ENCODE results near the gene ZNF805. TPM values are rescaled to one million over a fixed set of nuclear protein-coding genes. Genes with fewer than 3 reads are reported as not detected.
"Not testable (repeated sequence)": the region's sequence is repeated elsewhere in the genome, so short reads cannot be mapped to it uniquely, and the experiment has no call there.

The ZNF805 gene
- total RNA-seq (2014; rRNA removed; shearing (Covaris generic)): 10.0 and 11.9 TPM in 2 replicates

DNA sequence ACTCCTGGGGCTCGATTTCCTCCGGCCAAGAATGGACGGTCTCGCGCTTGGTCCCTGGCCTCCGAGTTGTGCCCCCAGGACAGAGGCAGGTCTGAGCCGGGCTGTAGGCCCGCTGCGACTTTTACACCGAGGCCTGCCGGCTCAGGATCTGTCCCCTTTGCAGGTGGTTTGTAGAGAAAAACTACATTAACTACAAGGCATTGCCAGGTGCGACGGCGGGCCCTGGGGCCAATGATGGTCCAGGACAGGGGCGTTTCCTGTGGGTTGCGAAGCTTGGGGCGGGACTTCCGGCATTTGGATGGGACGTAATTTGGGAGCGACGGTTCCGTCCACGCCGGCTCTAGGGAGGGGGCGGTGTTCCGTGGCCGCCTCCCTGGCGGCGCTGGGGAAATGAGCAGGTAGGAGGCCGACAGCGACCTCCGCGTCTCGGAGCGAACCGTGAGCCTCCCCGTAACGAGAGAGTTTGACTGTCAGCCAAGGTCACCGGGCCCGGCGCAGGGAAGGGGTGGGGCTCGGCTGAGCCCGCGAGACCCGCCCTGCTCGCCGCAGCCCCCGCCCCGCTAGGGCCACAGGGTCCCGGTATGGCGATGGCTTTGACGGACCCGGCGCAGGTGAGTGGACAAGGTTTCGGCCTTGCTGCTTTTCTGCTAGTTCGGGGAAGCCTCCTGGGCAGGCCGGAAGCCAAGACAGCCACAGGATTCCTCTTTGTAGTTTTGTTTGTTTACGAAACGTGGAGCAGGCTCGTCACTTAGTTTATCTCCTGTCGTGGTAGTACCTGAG, at the start of gene ZNF805:
Gene ZNF805, plus strand, starts transcription at position 322 of the 780 bp plus-strand sequence. Its CDS starts 260 bp downstream, at position 582.
- peak; percentile 92 for DNase-seq (ENCODE audit: low read depth)

DNA sequence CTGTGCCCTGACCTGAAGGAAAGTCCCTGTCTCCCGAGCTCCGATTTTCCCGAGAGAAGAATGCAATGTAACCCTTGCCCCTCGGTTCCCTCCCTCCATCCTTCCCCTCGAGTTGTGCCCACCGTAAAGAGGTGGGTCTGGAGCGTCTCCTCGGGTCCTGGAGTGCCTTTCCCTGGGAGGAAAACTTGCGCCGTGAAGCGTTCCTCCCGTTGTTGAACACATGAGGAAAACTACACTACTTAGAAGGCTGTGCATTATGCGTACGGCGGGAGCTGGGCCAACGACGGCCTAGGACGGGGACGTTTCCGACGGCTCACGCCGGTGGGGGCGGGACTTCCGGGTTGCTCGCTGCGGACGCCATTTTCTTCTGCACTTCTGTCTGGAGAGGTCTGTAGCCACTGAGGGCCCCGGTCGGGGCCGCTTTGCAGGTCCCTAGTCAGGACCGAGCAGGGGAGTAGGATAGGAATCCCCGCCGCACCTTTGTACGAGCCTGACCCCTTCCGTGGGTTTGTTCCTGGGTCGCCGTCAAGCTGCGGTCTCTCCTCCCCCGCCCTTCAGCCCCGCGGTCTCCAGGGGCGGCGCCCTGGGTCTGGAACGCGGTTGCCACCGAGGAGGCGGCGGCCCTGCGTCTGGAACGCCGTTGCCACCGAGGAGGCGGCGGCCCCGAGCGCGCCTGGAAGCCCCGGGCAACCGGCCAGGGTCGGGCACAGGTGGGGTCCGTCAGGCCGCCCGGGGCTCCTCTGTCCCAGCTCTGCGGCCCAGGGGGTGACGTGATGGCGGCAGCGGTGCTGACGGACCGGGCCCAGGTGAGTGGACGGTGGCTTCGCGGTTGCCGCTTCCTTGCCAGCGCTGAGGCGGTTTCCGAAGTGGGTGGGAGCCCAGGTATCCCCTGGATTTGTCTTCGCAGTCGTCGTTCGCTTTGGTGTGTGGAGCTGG, 49.0 kb upstream of the ZNF805 start, which contains the start of gene ZNF264:
Gene ZNF264, plus strand, starts transcription at position 360 of the 936 bp plus-strand sequence. Its CDS starts 414 bp downstream, at position 774.
- peak; percentile 90 for DNase-seq (ENCODE audit: low read depth)

DNA sequence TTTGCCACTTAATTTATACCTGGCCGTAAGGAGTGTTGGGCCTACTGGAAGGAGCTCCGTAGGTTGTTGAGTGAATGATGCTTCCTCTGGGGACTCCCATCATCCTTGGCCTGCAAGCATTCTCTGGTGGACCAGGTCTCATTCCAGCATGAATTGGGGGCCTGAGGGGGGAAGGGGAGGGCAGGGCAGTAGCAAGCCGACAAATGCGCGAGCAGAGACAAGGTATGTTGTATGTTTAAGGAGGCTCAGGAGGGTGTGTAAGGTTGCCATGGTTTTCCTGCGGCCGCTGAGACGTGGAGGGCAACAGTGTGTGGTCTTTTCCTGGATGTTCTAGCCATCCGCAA, 48.4 kb upstream of the ZNF805 start:
- DNase-seq (ENCODE audit: low read depth): no peak

DNA sequence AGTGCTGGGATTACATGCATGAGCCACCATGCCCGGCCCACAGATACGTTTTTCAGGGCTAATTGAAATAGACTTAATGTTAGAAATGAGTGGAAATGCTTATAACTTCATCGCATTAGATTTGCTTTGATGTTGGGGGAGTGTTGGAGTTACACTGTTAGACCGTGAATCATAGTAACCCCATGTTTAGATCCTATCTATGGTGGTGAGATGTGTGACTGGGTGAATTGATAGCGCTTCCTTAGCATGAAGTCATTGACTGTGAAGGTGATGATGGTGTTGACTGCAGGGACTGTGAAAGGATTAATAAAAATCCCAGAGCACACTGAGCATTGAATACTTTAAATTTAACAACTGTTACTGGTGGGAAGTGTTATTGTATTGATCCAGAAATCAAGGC, 47.4 kb upstream of the ZNF805 start:
- no peak for DNase-seq (ENCODE audit: low read depth)

DNA sequence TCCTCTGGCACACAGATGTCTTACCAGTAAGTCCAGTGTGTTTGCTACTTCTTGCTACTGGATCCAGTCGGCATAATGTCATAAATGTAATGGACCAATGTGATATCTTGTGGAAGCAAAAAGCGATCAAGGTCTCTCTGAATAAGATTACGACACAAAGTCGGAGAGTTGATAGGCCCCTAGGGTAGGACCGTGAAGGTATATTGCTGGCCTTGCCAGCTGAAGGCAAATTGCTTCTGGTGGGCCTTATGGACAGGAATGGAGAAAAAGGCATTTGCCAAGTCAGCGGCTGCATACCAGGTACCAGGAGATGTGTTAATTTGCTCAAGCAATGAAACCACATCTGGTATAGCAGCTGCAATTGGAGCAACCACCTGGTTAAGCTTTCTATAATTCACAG, 42.6 kb upstream of the ZNF805 start:
- DNase-seq (ENCODE audit: low read depth): not testable (repeated sequence)

DNA sequence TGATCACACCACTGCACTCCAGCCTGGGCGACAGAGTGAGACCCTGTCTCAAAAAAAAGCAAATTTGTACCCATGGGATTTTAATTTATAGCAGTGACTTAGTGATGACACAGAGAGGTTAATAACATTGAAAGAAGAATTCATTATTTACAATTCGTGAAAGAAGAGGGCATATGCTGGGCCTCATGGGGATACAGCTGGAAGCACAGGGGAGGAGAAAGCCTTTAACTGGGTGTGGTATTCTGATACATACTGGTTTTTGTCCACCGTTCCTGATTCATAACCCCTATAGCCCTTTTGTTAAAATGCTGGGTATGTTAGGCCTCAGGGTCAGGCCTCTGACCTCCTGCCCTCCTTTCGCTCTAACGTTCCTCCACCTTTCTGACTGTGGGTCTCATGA, 38.3 kb upstream of the ZNF805 start:
- no peak for DNase-seq (ENCODE audit: low read depth)

DNA sequence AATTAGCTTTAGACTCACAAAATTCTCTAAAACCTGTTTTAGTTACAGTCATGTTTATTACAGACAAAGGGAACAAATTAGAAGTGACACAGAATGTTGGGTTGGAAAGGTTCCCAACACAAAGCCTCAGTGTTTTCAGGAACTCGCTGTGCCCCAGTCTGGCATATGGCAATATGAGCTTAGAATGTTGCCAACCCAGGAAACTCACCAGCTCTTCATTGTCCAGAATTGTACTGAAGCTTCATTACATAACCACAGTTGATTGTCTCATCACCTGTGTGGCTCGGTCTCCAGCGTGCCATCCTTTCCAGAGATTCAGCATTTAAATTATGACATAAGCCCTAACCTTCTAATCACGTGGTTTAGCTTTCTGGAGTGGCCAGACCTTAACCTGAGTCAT, 30.1 kb upstream of the ZNF805 start:
- no peak for DNase-seq (ENCODE audit: low read depth)

DNA sequence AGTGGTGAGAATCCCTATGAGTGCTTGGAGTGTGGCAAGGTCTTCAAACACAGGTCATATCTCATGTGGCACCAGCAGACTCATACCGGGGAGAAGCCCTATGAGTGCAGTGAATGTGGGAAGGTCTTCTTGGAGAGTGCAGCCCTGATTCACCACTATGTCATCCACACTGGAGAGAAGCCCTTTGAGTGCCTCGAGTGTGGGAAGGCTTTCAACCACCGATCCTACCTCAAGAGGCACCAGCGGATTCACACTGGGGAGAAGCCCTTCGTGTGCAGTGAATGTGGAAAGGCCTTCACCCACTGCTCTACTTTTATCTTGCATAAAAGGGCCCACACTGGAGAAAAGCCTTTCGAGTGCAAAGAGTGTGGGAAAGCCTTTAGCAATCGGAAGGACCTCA, 28.3 kb upstream of the ZNF805 start:
- DNase-seq (ENCODE audit: low read depth): no peak

DNA sequence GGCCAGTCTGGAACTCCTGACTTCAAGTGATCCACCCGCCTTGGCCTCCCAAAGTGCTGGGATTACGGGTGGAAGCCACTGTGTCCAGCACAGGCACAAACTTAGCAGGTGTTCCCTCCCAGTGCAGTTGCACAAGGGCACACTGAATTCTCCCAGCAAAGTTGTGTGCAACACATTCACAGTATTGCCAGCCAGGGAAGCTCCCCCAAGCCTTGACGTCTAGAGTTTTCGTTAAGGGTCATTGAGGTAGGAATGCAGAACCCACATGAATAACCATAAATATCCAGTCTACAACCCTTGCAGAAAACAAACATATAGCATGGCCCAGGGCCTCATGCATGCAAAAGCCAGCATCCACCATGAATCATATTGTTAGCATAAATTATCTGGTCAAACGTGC, 12.9 kb upstream of the ZNF805 start:
- no peak for DNase-seq (ENCODE audit: low read depth)

DNA sequence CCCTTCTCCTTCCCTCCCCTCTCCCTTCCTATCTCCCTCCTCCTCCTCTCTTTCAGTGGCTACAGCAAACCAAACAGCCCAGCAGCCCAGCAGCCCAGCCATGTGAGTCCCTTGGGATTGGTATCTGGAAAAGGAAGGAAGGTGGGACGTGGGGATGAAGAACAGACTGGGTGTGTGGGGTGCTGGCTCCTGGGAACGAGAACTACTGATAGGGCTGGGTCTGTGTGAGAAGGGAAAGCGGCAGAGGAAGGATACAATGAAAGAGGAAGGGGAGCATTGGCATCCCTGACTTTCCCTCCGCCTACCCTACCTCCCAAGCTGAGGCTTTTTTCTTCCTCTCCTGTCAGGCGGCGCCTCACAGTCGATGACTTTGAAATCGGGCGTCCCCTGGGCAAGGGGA, 8.7 kb upstream of the ZNF805 start:
- DNase-seq (ENCODE audit: low read depth): no peak

DNA sequence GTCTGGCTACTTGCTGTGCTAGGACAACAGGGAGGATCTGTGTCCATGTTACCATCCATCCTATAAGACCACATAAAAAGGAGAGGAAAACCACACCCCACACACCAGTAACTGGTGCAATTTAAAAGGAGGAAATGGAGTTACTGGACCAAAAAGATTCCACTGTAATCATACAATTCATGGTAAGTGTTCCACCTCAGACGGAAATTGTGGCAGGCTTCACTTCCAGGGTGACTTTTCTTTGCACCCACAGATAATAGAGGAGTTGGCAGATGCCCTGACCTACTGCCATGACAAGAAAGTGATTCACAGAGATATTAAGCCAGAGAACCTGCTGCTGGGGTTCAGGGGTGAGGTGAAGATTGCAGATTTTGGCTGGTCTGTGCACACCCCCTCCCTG, 7.2 kb upstream of the ZNF805 start:
- DNase-seq (ENCODE audit: low read depth): no peak

DNA sequence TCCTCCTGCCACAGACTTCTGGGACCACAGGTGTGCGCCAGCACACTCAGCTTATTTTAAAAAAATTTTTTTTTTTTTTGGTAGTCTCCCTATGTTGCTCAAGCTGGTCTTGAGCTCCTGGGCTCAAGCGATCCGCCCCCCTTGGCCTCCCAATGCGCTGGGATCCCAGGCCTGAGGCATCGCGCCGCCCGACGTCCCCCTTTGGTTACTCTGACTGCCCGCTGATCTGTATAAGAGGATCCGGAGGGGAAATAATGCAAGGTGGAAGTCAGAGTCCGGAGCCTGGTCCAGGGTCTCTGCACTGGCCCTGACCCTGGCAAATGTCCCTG, 486 bp upstream of the ZNF805 start:
- no peak for DNase-seq (ENCODE audit: low read depth)

DNA sequence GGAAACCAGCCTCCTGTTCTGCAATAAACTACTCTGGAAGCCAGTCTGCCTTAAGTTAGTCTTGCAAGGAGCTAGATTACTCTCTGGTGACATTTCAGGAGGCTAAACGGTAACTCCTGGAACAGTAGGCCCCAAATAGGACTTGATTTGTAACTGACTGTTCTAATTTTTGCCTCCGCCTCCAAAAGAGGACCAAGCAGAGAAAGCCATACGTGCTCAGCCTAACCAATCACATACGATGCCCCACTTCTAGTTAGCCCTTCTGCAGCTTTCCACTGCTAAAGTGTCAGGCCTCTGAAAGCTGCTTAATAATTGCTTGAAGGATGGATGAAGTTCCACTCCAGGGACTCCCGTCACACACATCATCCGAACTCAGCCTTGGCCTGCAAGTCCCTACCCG, 744 bp downstream of the ZNF805 start:
- peak; percentile 21 for DNase-seq (ENCODE audit: low read depth)

DNA sequence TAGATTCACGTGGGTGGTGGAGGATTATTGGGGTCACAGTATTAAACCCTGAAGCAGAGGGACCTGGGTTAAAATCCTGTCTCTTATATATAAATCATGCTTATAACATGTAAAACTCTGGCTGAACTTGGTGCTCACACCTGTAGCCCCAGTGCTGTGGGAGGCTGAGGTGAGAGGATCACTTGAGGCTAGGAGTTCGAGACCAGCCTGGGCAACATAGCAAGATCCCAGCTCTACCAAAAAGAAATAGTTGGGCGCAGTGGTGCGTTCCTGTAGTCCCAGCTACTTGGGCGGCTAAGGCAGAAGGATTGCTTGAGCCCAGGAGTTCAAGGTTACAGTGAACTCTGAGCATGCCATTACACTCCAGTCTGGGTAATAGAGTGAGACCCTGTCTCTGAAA, 2.4 kb downstream of the ZNF805 start:
- no peak for DNase-seq (ENCODE audit: low read depth)

DNA sequence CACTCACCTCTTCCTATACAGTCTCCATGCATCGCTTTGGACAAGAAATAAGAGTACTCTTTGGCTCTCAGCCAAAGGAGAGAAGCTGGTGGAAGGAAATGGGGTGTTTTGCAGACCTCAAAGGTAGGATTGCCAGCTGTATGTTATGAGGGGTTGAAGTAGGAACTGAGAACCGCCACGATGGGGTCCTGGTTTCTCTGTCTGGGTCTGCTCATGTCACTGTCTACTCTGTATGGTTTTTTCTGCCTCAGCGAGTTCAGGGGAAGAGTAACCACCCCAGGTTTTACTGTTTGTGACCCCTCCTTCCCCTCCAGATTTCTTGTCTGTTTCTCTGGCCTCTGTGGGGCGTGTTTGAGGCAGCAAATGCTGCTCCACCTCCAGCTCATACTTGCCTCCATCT, 4.1 kb downstream of the ZNF805 start:
- DNase-seq (ENCODE audit: low read depth): no peak

DNA sequence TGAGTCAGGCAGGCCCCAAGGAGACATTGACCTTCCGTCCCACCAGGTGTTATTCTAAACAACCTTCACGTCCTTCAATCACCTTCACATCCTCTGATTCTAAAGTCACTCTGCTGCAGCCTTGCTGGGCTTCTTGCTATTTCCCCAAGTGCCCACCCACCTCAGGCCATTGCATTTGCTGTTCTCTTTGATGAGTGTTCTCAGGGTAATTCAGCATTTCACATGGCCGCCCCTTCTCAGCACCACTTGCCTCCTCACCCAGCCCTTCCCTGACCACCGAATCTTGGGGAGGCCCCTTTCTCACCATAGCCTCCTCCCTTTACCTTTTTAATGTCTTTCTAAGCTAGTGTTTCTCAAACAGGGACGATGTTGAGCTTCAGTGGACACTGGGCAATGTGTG, 4.6 kb downstream of the ZNF805 start:
- DNase-seq (ENCODE audit: low read depth): no peak

DNA sequence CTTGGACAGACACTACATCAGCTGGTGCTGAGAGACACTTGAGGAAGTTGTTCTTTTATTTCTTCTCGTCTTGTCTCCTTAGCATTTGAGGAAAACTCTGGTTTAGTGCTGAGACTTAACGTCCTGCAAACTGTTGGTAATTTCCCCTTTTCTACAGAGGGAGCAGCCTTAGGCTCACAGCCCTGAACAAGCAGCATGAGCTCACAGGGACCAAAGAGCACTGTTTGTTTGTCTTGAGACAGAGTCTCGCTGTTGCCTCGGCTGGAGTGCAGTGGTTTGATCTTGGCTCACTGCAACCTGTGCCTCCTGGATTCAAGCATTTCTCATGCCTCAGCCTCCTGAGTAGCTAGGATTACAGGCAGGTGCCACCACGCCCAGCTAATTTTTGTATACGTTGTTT, 5.5 kb downstream of the ZNF805 start:
- DNase-seq (ENCODE audit: low read depth): no peak

DNA sequence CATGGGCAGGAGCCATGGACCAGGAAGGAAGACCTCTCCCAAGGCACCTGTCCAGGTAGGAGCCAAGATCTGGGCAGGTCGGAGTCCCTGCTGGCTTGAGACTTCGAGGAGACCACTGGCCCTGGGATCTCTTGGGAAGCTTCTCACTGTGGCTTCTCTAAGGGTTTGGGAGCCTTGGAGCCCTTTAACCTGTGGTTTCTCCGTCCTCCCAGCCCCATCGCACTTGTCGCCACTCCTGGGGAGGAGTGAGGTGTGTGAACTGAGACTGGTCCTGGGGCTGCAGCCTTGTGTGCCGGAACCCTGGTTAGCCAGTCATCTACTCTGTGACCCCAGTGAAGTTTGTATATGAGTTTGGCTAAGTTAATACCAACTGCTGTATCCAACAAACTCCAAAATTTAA, 8.2 kb downstream of the ZNF805 start:
- no peak for DNase-seq (ENCODE audit: low read depth)

DNA sequence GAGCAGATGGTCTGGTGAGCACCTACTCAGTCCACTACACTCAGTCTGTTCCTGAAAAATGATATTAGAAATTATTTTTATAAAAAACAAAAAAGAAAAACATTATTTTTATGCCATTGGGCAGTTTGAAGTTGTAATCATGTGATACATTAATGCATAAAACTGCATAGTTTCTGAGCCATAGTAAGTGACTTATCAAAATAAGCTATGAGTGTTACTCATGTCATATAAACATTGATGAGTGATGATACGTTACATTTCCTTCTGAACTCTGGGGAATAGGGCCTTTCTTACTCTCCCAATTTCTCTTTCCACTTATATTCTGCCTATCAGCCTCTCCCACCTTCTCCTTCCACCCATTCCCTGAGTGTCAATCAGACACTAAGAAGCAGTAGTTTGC, 8.9 kb downstream of the ZNF805 start:
- no peak for DNase-seq (ENCODE audit: low read depth)

DNA sequence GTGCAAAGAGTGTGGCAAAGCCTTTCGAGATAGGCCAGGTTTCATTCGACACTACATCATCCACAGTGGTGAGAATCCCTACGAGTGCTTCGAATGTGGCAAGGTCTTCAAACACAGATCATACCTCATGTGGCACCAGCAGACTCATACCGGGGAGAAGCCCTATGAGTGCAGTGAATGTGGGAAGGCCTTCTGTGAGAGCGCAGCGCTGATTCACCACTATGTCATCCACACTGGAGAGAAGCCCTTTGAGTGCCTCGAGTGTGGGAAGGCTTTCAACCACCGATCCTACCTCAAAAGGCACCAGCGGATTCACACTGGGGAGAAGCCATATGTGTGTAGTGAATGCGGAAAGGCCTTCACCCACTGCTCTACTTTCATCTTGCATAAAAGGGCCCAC, 13.3 kb downstream of the ZNF805 start:
- DNase-seq (ENCODE audit: low read depth): peak; percentile 43

DNA sequence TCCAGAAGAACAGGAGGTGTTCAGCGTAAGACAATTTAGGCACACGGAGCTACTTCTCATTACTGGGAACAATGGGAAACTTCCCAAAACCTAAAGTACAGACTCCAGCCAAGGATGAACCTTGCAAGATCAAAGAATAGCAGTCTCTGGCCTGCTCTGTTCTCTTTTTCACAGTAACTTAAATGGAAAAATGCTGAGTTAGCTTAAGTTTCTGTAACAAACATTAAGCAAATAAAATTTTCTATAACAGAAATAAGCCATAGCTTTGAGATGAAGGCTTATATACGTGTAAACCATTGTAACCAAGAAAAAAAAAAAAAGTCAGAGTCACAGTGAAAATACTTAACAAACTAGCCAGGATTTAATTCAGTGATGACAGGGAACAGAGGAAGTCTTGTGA, 21.6 kb downstream of the ZNF805 start:
- DNase-seq (ENCODE audit: low read depth): no peak

DNA sequence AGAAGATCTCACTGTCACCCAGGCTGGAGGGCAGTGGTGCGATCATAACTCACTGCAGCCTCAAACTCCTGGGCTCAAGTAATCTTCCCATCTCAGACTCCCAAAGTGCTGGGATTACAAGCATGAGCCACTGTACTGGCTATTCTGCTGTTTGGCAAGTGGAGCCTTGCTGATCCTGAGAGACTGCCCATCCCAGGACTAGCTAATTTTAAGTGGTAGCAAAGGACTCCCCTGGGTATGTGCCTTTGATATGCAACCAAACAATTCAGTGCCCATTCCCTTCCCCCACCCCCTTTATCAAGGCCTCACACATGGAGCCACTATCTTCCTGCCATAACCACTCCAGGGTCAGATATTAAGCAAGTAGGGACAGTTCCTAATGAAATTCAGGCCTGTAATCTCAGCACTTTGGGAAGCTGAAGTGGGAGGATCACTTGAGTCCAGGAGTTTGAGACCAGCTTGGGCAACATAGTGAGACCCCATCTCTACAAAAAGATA, 22.9 kb downstream of the ZNF805 start:
- no peak for DNase-seq (ENCODE audit: low read depth)

DNA sequence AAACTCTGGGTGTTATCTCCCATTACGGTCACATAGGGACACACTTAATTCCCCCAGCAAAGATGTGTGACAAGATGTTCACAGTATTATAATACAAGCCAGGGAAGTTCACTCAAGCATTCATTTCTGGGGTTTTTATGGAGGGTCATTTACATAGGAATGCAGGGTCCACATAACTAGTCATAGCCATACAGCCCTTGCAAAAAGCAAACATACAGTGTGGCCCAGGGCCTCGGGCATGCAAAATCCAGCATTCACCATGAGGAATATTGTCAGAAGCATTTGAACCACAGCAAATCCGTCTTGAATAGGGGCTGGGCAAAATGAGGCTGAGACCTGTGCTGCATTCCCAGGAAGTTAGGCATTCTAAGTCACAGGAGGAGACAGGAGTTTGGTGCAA, 26.9 kb downstream of the ZNF805 start:
- DNase-seq (ENCODE audit: low read depth): peak; percentile 33

Data from RPMI7951 (cell line).